ELF-1 (cell line): Measurements from ENCODE around the gene ZBTB7C.

ENCODE experiments used
- DNase-seq: peaks from one replicate; pipeline ENCODE4 v3.0.0-alpha.2; 2016; ENCODE audit warnings: low read depth, low spot score

Gene ZBTB7C

DNA sequence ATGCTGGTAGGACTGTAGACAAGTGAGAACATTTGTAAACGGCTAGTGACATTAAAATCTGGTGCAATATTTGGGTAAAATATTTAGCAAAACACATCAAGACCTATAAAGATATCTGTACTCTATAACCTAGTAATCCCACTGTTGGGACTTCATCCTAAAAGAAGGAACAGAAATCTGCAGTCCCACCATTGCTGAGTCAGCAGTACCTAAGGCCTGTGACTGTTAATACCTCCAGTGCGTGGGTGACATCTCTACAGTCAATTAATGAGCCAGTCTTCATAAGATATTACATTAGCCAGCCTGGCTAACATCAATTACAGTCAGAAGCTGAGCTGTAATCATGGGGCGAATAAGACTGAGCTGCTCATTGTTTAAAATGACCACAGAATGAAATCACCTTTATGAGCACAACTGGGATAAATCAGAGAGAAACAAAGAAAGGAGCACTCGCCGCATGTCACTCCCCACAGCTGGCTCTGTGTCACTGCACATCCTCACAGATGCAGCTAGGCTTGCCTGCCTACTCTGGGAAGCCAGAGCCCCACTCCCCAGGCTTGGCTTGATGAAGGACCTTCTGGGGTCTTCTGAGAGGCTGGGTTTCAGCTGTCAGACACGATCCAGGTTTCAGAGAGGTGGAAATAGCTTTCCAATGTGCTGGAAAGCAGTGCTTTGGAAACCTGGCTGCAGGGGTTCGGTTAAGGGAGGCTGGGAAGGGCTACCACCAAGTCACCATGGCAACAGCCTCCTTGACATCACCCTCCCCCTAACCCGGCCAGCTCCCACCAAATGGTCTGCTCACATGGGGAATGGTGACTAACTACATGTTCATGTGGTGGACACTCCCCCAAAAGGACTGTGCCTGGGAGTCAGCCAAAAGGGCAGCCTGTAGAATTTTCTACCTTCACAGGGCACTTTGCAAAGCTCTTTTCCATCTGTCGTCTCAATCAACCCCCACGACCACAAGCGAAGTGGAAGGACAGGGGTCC, 145.0 kb downstream of the ZBTB7C start:
- no peak for DNase-seq

DNA sequence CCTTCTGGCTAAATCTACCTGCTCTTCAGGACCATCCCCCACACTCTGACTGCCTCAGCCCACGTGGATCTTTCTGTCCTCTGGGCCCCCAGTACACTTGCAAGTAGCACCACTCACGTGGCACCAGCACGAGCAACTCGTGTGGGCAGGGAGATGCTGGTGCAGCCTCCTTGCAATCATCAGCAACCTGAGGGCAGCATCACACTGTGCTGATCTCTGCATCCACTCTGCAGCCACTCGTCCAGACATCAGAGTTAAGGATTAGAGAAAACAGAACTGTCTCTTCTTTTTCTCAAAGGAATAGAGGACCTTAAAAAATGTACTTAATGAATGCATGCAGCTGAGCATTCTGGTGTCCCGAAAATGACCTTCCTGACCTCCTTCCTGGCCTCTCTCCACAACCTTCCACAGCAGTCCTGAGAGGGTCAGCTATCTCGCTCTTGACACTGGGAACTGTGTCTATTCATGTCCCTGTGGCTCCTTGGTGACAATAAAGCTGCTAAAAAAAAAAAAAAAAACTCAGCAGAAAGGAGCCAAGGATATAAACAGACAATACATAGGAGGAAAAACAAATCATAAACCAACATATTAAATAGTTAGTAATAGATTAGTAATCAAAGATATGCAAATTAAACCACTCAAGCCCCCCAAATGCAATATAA, 145.9 kb downstream of the ZBTB7C start:
- DNase-seq: no peak

DNA sequence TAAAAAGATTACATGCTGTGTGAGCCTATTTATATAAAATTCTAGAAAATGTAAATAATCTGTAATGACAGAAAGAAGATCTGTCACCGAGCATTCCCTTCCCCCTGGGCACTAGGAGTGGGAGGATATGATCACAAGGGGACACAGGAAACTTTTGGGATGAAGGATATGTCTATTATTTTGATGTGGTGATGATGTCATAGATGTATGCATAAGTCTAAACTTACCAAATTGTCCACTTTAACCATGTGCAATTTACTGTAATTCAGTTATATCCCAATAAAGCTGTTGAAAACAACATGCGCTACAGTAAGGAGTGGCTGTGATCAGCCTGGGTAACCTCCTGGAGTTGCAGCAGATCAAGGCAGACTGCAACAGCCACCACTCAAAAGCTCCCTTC, 148.9 kb downstream of the ZBTB7C start:
- no peak for DNase-seq

DNA sequence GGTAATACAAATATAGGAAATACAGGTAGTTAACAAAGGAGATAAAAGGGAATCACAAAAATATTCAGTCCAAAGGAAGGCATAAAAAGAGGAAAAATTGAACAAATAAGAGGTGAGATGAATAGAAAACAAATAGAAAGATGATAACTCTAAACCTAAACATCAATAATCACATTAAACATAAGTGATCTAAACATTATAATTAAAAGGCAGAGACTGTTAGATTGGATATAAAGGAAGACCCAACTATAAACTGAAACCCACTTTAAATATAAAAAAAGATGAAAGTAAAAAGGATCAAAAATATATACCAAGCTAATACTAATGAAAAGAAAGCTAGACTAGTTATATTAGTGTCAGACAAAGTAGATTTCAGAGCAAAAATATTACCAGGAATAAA, 152.3 kb downstream of the ZBTB7C start:
- no peak for DNase-seq

DNA sequence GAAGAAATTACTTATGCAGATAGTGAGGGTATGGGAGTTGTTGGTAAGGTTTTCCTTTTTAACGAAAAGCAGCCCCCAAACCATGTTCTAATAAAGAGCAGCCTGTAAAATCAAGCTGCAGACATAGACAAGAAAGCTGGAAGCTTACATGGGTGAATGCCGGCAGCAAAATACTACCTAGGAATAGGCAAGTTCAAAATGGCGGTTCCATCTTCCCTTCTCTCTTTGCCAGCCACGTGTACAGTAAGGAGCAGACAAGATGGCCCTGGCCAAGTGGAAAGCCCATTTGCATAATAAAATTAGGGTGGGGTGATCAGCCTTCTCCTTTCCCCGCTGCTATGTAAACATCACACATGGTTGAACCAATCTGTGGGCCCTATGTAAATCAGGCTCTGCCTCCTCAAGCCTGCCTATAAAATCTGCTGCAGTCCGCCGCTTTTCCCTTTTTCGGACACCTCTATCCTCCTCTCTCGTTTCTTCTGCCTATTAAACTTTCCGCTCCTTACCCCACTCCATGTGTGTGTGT, 155.0 kb downstream of the ZBTB7C start:
- DNase-seq: no peak

DNA sequence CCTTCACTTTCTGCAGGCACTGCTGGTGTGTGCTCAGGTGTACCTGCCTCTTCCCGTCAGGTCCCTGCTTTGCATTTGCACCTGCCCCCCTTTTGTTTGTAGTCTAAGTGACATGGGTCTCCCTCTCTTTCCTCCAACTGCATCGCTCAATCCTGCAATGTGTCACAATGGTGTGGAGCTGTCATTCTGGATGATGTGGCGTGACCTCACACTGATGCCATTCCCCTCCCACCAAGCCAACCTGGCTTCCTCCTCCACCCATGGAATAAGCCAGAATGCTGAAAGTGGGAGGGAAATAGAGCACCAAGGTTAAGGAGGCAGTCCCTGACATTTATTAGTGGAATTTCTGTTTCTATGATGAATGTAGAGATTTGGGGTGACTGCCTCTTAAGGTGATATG, 156.7 kb downstream of the ZBTB7C start:
- no peak for DNase-seq

DNA sequence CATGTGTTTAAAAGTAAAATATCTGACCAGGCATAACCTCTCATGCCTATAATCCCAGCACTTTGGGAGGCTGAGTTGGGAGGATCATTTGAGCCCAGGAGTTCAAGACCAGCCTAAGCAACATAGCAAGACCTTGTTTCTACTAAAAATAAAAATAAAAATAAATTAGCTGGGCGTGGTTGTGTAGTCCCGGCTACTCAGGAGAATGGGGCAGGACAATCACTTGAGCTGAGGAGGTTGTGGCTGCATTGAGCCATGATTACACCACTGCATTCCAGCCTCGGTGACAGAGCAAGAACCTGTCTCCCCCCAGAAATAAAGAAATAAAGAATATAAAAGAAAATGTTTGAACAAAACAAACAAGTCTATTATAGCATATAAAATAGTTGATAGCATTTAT, 158.3 kb downstream of the ZBTB7C start:
- DNase-seq: no peak

DNA sequence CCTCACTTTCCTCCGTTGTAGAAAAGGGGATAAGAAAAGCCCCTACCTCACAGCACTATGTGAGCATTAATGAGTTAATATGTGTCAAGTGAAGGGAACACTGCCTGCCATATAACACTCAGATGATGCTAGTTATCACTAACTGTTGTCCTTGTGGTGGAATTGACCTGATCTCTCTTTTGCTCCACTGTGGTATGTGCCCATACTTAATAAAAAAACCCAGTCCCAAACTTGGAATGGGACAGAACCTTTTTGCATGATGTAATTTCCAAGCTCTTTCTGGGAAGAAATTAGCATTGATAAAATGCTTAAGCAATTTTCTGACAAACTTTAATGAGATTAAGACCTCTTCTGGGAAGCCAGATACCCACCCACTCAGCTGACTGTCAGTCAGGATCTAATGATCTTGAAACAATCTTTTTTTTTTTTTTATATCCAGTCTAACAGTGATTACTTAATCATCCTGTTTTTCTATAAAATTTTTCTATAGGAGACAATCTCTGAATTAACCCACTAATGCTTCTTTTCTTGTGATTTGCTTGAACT, 158.7 kb downstream of the ZBTB7C start:
- no peak for DNase-seq

DNA sequence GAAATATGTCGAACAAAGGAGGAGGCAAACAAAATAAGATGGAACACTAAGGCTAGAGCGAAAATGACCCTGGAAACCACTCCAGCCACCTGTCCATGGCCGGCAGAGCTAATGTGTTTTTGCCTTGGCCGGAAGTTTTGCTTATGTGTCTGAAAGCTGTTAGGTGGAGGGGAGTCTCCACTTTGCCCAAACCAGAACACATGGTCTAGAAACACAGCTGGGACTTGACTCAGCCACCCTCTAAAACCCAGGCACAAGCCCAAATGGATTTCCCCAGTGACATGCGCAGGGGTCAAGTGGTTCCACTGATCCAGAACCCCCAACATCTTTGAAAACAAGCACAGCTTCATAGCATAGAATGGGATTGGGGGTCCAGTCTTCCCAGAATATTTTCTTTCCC, 159.3 kb downstream of the ZBTB7C start:
- DNase-seq: no peak

DNA sequence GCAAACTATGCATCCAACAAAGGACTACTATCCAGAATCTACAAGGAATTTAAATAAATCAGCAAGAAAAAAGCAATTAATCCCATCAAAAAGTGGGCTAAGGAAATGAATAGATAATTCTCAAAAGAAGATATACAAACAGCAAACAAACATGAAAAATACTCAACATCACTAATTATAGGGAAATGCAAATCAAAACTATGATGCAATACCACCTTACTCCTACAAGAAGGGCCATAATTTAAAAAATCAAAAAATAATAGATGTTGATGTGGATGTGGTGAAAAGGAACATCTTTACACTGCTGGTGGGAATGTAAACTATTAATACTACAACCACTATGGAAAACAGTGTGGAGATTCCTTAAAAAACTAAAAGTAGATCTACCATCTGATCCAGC, 164.7 kb downstream of the ZBTB7C start:
- no peak for DNase-seq

DNA sequence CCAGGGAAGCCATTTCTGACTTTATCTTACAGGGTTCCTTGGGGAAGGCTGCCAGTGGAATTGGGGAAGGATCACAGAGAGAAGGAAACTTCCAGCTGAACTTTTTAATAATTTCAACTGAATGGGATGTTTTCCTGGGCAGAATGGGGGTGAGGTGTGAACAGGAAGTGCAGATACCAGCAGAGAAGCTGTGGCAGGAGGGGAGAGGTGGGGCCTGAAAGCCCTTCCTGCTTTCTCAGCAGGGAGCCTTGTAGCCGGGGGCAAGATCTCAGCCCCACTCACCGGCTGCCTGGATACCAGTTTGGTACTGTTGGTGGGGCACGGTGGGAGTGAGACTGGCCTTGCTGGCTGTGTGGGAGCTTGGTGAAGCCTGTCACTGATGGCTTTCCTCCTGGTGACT, 170.5 kb downstream of the ZBTB7C start:
- peak; percentile 54 for DNase-seq

DNA sequence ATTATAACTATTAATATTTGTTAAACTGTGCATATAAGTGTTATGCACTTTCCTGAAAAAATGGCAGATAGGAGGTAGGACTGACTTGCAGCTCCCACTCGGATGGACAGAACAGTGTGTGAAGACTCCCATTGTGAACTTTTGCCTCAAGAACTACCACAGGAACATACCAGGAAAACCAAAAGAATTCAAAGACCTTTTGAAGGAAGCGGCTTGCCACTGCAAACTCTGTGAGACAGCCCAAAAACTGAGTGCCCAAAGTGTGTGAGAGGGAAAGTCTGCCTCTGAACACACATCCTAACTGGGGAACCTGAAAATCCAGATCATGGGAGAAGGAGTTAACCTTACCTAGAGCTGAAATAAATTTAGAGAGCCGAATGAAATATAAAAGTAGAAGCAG, 171.0 kb downstream of the ZBTB7C start:
- DNase-seq: no peak

DNA sequence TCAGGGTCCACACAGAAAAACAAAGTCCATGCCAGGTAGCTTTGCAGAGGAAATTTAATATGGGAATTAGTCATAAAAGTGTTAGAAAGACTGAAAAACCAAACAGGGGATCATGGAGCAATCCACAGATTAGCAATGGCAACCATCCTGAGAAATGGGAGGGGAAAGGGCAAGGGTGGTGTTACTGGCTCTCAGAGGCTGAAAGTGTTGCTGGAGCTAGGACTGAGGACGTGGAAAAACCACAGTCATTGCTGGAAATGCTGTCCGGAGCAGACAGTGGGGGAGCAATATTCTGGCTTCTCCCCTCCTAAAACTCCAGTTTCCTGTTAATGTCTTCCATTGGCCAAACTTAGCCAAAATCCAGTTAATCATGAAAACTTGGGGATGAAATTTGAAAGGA, 172.4 kb downstream of the ZBTB7C start:
- DNase-seq: no peak

DNA sequence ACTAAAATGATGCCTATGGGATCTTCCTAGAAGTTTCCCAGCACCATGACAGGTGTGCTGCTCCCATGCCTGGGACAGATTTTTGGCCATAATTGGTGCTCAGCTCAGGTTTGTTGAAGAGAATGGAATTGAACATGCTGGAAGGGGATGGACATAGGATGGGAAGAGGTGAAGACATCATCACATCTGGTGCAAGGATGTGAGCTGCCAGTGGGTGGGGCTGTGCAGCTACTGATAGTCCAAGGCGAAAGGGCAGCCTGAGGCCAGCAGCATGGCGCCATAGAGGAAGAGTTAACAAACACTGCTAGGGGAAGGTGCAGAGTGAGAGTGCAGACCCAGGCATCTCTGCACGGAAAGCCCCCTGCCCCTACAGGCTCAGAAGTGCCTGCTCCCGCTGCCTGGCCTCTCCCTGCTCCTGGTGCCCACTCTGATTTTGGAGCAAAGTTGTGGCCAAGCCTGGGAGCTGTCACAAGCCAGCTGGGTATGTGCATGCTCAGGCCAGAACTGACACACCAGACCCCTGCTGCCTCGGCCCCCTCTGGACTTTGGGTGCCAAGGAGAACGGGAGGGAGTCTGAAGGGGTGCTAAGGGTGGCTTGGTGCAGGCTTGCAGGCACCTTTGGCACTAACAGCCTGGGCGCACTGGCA, 178.6 kb downstream of the ZBTB7C start:
- peak; percentile 84 for DNase-seq

DNA sequence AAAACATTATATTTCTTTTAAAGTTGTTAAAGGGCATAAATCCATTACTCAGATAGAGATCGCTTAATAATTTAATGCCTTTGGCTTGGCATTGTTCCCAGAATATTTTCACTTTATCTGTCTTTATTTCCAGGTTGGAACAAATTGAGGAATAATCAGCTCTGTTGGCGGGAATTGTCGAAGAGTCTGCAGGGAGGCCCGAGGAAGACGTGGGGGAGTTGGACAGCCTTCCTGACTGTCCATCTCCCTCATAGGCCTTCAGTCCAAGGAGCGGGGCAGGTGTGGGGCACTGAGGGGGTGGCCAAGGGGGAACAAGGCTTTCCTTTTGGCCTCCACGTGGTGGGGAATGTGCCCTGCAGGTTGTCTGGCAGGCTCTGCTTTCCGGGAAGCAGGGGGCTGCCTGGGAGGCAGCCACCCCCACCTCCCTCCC, 179.6 kb downstream of the ZBTB7C start:
- DNase-seq: no peak

DNA sequence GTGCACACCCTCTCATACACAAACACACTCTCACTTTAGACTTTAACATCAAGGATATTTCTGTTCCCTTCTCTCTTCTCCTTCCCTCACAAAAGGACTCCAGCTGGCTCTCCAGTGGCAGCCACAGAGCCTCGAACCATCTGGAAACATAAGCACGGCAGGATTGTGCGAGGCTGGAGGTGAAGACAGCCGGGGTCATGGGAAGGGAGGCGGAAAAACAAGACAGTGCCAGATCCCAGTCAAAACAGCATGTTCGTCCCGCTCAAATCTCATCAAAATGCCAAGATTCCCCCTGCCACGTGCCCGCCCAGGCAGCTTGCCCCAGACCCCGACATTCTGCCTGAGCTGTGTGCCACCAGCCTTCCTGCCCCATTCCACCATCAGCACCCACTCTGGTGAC, 180.3 kb downstream of the ZBTB7C start:
- no peak for DNase-seq

DNA sequence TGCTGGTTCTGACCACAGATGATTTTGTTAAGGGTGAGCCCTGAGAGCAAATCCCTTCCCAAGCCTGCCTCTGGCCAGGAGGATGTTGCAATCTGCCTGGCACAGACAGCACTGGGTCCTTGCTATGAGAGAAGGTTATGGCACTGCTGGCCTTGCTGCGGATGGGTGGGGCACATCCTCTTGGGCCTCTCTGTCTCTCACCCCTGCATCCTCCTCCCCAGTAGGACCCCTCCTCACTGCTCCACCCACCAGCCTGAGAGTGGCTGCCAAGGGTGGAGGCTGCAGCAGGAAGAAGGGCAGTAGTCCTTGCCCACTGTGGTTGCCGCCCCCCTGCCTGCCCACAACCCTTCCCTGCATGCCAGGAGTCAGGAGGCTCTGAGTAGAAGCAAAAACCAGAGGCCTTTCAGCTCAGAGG, 180.9 kb downstream of the ZBTB7C start:
- no peak for DNase-seq

DNA sequence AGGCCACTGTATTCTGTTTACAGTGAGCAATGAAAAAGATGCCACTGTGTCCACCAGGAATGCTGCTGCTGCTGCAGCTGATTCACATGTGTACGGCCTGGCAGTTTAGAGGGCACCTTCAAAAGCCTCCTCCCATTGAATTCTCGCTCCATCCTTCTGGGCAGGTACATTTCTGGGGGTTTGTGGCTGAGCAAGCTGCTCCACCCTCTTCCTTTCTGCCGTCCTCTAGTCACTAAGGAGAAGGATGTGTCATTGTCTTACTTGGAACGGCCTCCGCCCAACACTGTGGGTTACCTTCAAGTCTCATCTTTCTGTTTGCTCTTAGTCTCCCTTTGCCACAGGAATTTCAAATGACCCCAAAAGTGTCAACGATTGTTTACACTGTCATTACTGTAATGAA, 182.0 kb downstream of the ZBTB7C start:
- no peak for DNase-seq

DNA sequence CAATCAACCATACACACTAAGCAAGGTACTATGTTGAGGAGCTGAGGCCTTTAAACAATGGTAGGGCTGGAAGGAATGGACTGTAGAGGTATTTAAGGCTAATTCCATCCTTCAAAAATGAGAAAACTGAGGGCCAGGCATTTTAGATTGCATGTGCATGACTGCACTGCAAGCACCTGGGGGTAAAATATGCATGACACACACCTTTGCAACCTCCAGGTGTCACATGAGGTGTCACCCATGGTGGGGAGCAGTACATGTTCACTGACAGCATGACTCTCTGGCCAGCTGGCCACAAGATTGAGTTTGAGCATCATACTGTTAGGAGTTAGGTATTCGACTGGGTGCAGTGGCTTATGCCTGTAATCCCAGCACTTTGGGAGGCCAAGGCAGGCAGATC, 182.8 kb downstream of the ZBTB7C start:
- DNase-seq: no peak

DNA sequence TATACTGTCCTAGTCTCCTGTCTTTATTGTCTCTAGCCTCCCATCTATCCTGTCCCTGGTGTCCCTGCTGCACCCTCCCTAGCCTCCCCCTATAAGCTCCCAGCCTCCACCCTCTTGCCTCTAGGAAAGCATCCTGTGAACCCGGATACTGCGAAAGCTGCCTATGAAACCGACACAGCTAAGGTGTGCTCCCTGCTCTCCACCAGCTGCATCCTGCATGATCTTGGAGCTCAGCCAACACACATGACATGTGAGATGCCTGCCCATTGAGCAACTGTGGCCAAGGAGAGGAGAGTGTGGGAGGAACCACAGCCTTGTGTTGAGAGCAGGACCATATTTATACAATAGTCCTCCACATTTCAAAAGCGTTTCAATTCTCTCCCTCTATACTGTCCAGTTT, 187.1 kb downstream of the ZBTB7C start:
- no peak for DNase-seq

DNA sequence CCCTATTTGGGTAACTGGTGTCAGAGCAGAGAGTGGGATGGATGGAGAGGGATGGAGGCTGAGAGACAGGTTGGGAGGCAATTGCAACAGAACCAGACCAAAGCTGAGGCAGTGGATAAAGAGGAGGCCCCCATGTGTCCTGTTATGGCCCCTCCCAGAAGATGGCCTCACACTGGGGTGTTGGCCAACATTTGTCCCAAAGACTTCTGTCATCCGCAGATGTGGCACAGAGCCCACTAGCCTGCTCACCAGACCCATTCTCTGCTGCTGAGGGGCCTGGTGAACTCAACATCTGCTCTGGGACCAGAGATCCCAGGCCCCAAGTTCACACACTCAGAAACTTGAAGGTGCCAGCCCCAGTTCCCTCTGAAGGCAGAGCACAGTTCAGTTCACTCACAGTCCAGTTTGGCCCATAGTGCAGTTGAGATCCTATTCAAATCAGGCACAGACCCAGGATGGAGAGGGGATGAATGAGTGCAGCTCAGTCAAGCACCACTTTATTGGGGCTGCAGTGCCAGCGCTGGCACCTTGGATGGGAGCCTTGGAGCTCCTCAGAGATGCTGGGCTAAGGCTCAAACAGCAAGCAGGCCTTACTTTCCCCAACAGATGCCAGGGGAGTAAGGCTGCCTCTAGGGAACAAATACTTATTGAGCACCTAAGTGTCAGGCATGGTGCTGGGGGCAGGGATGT, 189.2 kb downstream of the ZBTB7C start:
- DNase-seq: no peak
